T-helper 2 cell treated with Interferon-gamma antibody and Interleukin-4, amounts not matched to agents 100 ng/mL and 5 ng/mL, for 36 hours (primary cell): Measurements from ENCODE around the gene AP2B1. TPM values are rescaled to one million over a fixed set of nuclear protein-coding genes. Genes with fewer than 3 reads are reported as not detected.
"Not testable (repeated sequence)": the region's sequence is repeated elsewhere in the genome, so short reads cannot be mapped to it uniquely, and the experiment has no call there.

Experiments used
- intact Hi-C: fragments of 100-400 bp; cut with micrococcal nuclease; formaldehyde crosslinking; loops from one replicate; pipeline ENCODE4 v1.15.1; 2023
- total RNA-seq: library from RNA; stranded (reverse); gene quantifications from 2 replicates; pipeline ENCODE4 v1.2.3, GENCODE V29; 2022

Gene AP2B1
- total RNA-seq, 1 donor from 2014 or later: 213 TPM

GRCh38 chr17:35743626-35744328, 156.7 kb downstream of the AP2B1 start:
- intact Hi-C loops: loop anchor here (10.0 kb wide), 1 partner anchor 599 kb away; the partner anchor contains the start of genes NLE1 and UNC45B

DNA sequence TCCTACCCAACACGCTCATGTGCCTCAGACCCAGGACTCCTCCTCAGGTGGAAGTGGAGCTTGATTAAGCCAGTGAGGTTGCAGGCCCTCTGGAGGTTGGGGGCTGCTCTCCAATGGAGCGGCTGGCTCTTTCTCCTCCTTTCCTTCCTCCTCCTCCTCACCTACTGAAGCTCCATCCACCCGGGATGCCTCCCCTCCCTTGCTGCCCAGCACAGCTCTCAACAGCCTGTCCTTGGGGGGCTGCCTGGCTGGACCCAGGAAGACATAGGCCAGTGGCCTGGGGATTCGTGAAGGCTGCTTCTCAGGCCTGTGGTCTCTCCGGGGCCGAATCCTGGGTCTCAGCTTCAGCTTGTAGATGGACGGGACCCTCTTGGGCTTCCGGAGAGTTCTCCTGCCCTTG, 157.7 kb downstream of the AP2B1 start:
- intact Hi-C loops: loop anchor here (5.0 to 10.0 kb wide), 3 partner anchors 188 to 600 kb away; partner anchors contain the start of genes NLE1, SLFN12L and UNC45B

DNA sequence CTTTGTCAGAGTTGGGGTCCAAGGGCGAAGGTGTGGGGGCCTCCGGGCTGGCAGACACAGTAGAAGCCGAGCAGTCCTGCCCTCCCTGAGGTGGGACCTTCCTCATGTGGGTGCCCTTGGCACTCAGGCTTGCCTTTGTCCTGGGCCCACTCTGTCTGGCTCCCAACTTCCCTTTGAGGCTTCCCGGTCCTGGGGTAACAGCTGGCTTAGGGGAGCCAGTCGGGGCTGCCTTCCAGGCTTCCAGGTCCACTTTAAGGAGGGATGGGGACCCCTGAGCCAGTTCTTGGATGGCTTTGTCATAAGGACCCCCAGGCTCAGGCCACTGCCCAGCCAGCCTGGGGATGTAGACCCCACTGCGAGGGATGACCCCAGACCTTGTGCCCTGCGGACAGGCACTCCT, 158.1 kb downstream of the AP2B1 start:
- intact Hi-C loops: loop anchor here (5.0 to 10.0 kb wide), 3 partner anchors 188 to 600 kb away; partner anchors contain the start of genes NLE1, SLFN12L and UNC45B

- intact Hi-C loops: loop anchor here (5.0 to 10.0 kb wide), 3 partner anchors 189 to 601 kb away; partner anchors contain the start of genes NLE1, SLFN12L and UNC45B
These were observed 158.7 kb downstream of the AP2B1 start for GRCh38 chr17:35745749-35746320.

GRCh38 chr17:35747540-35748017, 160.5 kb downstream of the AP2B1 start:
- intact Hi-C loops: loop anchor here (1.0 to 10.0 kb wide), 5 partner anchors 134 to 603 kb away; partner anchors contain the start of genes NLE1, SLFN12L and UNC45B

DNA sequence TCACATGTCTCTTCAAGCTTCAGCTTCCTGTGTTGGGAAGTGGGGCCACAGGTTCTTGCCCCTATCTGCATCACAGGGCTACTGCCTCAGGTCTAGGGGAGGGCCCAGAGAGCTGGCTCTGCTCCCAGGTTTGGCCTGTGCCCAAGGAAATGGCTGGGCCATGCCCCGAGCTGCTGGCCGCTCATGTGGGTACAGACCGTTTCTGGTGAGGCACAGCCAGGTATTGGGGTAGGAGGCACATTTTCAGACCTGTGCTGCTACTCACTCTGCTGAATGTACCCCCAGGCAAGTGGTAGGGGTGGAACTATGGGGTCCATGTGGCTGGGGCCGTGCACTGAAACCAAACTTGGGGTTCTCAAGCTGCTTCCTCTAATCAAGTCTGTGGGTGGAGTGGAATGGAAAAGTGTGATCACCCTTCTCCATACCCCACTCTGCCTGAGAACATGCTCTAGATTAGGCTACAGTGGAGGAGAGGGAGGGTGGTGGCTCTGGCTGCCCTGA, 161.3 kb downstream of the AP2B1 start:
- intact Hi-C loops: loop anchor here (5.0 to 10.0 kb wide), 3 partner anchors 191 to 604 kb away; partner anchors contain the start of genes NLE1, SLFN12L and UNC45B

DNA sequence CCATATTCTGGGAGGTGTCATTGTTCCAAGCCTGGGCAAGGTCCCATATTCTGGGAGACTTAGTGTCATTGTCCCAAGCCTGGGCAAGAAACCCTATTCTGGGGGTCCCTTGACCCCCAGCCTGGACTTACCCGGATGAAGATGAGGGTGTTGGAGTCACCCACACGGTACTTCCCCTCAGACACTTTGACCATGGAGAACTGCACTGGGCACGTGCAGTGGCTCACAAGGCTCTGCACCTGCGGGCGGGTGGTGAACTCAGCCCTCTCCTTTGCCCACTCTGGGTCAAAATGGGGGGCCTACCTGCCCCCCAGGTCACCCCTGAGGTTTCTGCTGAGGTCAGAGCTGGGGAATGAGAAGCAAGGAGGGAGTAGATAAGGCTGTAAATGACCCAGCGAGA, 161.9 kb downstream of the AP2B1 start:
- intact Hi-C loops: loop anchor here (5.0 to 10.0 kb wide), 3 partner anchors 192 to 604 kb away; partner anchors contain the start of genes NLE1, SLFN12L and UNC45B

DNA sequence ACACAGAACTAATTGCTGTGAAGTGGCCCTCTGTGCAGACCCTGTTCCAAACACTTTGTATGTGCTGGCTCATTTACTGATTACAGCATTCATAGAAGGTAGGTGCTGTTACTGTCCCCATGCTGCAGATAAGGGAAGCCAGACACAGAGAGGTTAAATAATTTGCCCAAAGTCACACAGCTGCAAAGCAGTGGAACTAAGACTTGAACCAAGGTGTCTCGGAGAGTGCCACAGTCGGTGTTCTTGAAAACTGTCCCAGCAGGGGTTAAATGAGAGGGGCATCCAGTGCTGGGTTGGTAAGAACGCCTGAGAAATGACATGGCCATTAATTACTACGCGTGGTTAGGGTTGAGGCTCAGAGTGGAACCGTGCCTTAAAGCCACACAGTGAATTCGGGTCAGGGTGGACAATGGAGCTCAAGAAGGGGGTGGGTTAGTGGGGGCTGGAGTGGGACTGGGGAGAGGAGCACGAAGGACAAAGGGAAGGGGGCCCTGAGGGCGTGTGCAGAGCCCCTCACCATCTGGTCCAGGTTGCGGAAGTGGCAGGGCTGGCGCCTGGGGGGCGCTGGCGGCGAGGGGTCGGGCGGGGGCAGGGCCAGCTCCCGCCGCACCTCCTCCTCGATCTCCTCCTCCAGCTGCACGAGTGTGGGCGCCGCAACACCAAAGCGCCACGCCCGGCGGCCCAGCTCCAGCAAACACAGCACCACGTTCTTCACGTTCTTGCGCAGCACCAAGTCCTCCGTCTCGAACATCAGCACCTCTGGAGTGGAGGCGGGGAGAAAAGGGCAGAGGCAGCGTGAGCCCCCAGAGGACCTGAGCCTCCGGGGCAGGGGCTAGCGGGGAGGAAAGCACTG, 162.7 kb downstream of the AP2B1 start:
- intact Hi-C loops: loop anchor here (5.0 to 10.0 kb wide), 3 partner anchors 192 to 605 kb away; partner anchors contain the start of genes NLE1, SLFN12L and UNC45B

DNA sequence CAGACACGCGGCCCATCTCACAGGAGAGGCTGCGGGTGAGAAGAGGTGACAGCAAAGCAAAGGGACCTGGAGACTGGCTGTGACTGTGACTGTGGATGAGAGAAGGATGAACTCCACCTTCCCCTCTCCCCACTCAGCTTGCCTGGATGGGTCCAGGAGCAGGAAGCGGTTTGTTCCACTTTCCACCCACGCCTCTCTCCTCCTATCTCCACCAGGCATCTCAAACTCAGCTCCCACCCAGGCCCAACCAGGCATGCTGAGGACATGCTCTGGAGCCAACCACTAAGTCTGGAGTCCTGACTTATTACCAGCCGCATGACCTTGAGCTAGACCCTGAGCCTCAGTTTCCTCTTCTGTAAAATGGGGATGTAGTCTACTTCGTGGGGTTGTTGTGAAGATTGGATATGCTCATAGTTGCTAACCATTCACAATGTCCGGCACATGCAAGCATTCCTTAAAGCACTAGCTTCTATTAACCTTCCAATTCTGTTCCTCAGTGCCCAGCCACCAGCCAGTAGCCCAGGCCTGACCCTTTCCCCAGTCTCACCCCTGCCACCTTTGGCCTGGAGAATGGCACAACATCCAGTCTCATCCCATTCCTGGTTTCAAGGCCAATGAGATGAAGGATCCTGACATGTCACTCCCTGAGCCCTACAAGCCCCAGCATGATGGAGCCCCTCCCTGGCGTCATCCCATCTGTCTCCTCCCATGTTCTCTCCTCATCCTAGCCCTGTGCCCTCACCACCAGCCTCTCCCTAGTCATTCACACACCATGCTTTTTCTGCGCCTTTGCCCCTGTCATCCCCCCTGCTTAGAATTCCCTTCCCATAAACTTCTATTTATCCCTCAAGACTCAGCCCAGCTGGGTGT, 163.6 kb downstream of the AP2B1 start:
- intact Hi-C loops: no loop called here

DNA sequence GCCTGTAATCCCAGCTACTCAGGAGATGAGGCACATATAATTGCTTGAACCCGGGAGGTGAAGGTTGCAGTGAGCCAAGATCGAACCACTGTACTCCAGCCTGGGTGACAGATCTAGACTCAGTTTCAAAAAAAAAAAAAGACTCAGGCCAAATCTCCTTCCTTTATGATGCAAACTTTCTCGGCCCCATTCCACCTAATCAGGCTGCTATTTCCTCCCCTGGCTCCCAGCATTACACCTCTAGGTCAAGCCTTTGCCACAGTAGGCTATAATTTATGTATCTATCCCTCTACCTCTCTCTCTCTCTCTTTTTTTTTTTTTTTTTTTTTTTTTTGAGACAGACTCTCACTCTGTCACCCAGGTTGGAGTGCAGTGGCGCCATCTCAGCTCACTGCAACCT, 164.4 kb downstream of the AP2B1 start:
- intact Hi-C loops: not testable (repeated sequence)

DNA sequence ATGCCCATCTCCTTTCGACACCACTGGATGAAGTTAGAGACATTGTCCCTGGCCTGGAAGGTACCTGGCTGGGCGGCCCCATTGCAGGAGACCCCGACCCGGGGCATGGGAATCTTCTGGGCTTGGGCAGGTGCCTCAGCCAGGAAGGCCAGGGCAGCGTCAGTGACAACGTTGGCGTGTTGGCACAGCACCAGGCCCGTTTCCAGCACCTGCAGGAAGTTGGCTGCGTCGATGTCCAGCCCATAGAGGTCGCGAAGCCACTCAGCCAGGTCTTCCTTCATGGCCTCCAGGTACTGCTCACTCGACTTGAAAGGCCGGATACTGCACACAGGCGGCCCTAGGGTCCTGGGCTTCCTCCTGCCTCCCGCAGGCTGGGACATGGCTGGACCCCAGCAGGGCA, 165.3 kb downstream of the AP2B1 start:
- intact Hi-C loops: no loop called here

- intact Hi-C loops: no loop called here
These were observed 166.0 kb downstream of the AP2B1 start, which contains the start of gene GAS2L2 for GRCh38 chr17:35752945-35753764. Gene GAS2L2, minus strand, starts transcription at chr17:35753239. Its CDS starts 389 bp downstream, at chr17:35752850.

DNA sequence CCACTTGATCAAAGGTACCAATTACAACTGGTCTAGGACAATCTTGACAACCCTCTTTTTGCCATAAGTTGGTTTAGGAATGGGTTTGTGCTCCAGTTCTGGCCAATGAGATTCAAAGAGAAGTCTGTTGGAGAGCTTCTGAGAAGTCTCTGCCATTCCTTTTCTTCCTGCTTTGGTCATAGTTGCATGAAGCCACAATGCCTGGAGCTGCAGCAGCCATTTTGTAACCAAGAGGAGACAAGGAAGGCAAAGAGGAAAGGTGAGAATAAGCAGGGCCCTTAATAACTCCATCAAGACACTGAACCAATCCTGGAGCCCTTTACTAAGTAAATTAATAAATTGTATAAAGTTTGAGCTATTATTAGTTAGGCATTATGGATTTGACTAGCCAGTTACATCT, 170.1 kb downstream of the AP2B1 start:
- intact Hi-C loops: no loop called here

DNA sequence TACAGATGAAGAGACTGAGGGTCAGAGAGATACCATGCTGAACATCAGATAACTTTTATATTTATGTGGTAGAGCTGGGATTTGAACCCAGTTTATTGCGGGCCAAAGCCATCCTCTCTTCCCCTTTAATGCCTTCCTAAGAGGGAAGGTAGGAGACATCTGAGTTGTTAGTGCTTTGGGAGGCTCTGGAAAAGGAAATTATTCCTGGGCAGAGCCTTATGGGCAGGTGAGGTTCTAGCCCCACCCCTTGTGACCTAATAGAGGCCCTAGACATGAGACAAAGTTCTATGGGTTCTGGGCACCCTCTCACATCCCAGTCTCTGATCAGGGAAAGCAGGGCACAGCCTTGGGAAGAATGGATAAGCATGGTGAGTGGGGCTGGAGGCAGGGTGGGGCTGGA, 173.5 kb downstream of the AP2B1 start, which contains the start of gene C17orf50:
Gene C17orf50, plus strand, starts transcription at position 301 of the 400 bp plus-strand sequence. Its CDS starts 55 bp downstream, at position 356.
- intact Hi-C loops: no loop called here

GRCh38 chr17:35761601-35762000, 174.5 kb downstream of the AP2B1 start:
- intact Hi-C loops: no loop called here

- intact Hi-C loops: loop anchor here (1.0 kb wide), 3 partner anchors 33 to 46 kb away; partner anchors contain the start of gene TAF15
These were observed 176.6 kb downstream of the AP2B1 start for GRCh38 chr17:35763767-35764122.

DNA sequence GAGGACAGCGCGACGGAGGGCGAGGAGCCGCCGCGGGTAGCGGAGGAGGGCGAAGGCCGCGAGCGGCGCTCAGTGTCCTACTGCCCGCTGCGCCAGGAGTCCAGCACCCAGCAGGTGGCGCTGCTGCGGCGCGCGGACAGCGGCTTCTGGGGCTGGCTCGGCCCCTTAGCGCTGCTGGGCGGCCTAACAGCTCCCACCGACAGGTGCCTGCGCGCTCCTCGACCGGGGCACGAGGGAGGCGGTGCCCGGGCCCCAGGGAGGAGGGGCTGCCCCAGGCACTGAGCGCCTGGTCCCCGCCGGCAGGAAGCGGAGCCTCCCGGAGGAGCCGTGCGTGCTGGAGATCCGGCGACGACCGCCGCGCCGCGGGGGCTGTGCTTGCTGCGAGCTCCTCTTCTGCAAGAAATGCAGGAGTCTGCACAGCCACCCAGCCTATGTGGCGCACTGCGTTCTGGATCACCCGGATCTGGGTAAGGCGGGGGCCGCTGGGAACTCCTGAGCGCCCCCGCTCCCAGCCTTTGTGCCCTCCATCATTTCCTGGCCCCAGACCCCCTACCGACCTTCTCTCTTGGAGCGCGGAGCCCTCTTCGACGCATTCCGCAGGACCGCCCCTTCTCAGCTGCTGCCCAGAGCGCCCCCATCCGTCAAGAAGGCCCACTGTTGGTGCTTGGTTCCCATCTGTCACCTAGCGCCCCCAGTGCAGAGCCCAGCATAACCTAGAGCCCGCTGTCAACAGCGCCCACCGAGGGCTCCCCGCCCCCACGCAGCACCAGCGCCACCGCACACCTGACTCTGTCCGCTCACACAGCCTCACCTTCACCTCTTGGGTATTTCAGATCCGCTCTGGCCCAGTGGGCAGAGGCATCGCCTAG, 177.2 kb downstream of the AP2B1 start:
- intact Hi-C loops: loop anchor here (1.0 kb wide), 3 partner anchors 32 to 45 kb away; partner anchors contain the start of gene TAF15
